AG04449 (cell line): Measurements from ENCODE around the gene PTGDS.

ENCODE experiments used
- CTCF ChIA-PET: fragments of 350-600 bp; formaldehyde crosslinking; extraction: SDS; loops from one replicate; lab custom pipeline; 2021; ENCODE audit warnings: antibody characterized with exemption; lab: Yijun Ruan, JAX
- POLR2A ChIA-PET: fragments of 400-600, 350-600 bp; formaldehyde crosslinking; extraction: SDS; loops from one replicate; lab custom pipeline; 2020; ENCODE audit warnings: antibody characterized with exemption, inconsistent platforms; lab: Yijun Ruan, JAX
- DNase-seq: peaks from one replicate; pipeline ENCODE4 v3.0.0-alpha.2; 2010; ENCODE audit warnings: low read depth, low spot score
- H3K4me3 ChIP-seq: 2 replicates; pipeline ENCODE4 v1.5.1; 2011; ENCODE audit warnings: low read depth, mild to moderate bottlenecking, control low read depth, low read length
- CTCF ChIP-seq: IDR thresholded peaks from one replicate; pipeline ENCODE4 v1.5.1; 2011; ENCODE audit warnings: mild to moderate bottlenecking, moderate library complexity, low read length, control low read depth, inconsistent platforms; ENCODE audit not compliant: insufficient read depth; ENCODE audit errors: missing control alignments

Gene PTGDS

GRCh38 chr9:136997371-136997770 lies 20.1 kb downstream of the PTGDS start:
- POLR2A ChIA-PET: interaction anchor here (1.6 kb wide), 1 partner anchor 149 kb away, joined by 3 read pairs; no protein-coding TSS in a partner anchor
- DNase-seq: no peak
- no peak for TF ChIP-seq CTCF
- H3K4me3 ChIP-seq: no peak overlapping the region
- CTCF ChIA-PET: interaction anchor here (1.8 to 2.5 kb wide), 2 partner anchors 32 to 38 kb away, joined by 5 to 17 read pairs; partner anchors contain the start of gene ABCA2

DNA sequence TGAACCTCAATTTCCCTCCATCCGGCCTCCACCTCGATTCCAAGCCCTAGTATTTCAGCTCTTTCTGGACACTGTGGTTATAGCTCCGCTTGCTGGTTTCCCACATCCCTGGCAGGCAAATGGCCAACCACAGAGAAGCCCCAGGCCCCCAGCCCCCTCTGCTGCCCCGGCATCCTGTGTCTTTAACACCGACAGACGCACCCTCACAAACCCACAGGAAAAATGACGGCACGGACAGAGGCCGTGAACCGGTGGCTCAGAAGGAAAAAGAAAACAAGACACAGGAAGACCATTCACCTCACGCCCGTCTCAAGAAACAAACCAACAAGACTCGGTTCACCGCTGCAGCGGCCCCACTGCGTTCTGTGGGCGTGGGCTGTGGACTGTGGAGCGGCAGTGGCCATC lies 20.5 kb downstream of the PTGDS start:
- POLR2A ChIA-PET: no interaction called here
- no peak overlapping the region for H3K4me3 ChIP-seq
- CTCF ChIA-PET: interaction anchor here (1.8 to 2.5 kb wide), 2 partner anchors 32 to 38 kb away, joined by 5 to 17 read pairs; partner anchors contain the start of gene ABCA2
- no peak for DNase-seq
- TF ChIP-seq CTCF: no peak

DNA sequence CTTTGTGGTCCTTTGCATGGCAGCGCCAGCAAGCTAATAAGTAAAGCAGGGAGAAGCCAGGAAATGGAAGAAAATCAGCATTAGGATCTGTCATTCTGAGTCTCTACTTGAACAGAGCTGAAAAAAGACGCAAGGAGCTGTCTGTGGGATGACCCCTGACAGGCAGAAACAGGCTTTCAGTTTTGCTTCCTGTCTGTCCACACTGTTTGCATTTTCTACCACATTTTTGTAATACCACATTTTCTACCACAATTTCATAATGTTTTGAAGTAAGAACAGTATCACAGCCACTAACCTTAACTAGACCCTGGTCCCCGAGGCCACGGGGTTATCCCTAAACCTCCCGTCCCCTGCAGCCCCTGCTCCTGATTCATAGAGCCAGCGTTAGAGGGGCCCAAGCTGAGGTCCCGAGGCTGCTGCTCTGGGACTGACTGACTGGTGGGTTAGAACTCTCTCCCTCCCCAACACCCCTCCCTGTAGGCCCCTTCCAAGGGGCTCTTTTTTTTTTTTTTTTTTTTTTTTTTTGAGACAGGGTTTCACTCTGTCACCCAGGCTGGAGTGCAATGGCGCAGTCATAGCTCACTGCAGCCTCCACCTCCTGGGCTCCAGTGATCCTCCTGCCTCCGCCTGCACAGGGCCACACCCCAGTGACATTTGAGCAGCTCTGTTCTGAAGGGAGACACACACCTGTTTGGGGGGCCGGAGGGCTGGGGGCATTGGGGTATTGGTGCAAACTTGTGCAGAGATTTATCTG lies 23.1 kb downstream of the PTGDS start:
- ChIA-PET POLR2A (no interaction called here), CTCF (interaction anchor here (0.9 to 2.7 kb wide), 4 partner anchors 19 to 52 kb away, joined by 3 to 25 read pairs (median 5); partner anchors contain the start of gene ABCA2)
- DNase-seq: peak; percentile 42
- no peak overlapping the region for H3K4me3 ChIP-seq
- no peak for TF ChIP-seq CTCF

GRCh38 chr9:137001857-137002645 lies 24.7 kb downstream of the PTGDS start:
- ChIA-PET POLR2A (no interaction called here), CTCF (interaction anchor here (0.8 to 1.7 kb wide), 5 partner anchors 25 to 54 kb away, joined by 3 to 15 read pairs (median 4); no protein-coding TSS in a partner anchor)
- no peak for DNase-seq
- H3K4me3 ChIP-seq: no peak overlapping the region
- TF ChIP-seq CTCF: no peak

GRCh38 chr9:137002646-137003041 lies 25.3 kb downstream of the PTGDS start:
- CTCF ChIA-PET: interaction anchor here (0.8 to 1.7 kb wide), 5 partner anchors 14 to 55 kb away, joined by 3 to 15 read pairs (median 4); no protein-coding TSS in a partner anchor
- H3K4me3 ChIP-seq: no peak overlapping the region
- no peak for DNase-seq
- POLR2A ChIA-PET: no interaction called here
- no peak for TF ChIP-seq CTCF
